ENCODE results near the gene WDR44. TPM values are rescaled to one million over a fixed set of nuclear protein-coding genes. Genes with fewer than 3 reads are reported as not detected.

Gene WDR44
- polyA plus RNA-seq, 3 donors: 2.8 to 5.6 (median 5.5) TPM

DNA sequence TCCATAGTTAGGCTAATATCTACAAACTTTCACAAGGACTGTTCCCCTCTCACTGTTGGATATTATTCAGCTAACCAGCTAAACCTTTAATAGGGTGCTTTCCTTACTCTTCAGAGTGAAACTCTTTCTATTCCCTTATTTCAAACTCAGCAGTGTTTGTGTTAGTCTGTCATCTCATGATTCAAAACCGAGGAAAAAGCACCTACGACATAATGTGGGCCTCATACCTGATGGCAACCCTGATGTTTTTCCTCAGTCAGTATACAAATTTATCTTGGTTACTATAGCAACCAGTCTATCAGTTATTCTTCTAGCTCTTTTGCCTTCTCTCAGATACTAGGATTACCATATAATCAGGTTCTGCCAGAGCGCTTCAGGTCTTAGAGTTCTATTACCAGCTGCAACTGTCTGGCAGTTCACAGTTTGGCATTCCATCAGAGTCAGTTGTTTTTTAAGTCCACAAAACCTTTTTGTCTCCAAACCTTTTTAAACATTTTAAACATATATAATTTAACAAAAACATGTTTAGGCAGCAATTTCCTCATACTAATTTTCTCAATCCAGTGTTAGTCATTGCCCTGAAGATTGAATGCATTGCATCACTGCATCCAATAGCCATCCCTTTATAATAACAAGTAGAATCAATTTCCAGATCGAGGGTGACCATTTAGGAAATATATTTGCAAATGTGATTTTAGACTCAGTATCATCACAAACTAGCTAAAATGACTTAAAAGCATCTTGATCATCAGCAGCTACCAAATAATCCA, 7.4 kb downstream of the WDR44 start:
- no peak overlapping the region for H3K27ac ChIP-seq (ENCODE audit: low read depth, low read length)
- 40 to 80% (median 70%) methylated on average over 4 of the region's 4 CpGs for WGBS, 3 donors

- H3K27ac ChIP-seq (ENCODE audit: low read depth, low read length): no peak overlapping the region
- WGBS, 3 donors: 89 to 96% (median 90%) methylated on average over 2 of the region's 2 CpGs
These were observed 9.5 kb downstream of the WDR44 start for GRCh38 chrX:118355225-118355920.

GRCh38 chrX:118356154-118356701, 10.3 kb downstream of the WDR44 start:
- H3K27ac ChIP-seq (ENCODE audit: low read depth, low read length): no peak overlapping the region
- WGBS, 3 donors: 15 to 61% (median 57%) methylated on average over 2 of the region's 2 CpGs

DNA sequence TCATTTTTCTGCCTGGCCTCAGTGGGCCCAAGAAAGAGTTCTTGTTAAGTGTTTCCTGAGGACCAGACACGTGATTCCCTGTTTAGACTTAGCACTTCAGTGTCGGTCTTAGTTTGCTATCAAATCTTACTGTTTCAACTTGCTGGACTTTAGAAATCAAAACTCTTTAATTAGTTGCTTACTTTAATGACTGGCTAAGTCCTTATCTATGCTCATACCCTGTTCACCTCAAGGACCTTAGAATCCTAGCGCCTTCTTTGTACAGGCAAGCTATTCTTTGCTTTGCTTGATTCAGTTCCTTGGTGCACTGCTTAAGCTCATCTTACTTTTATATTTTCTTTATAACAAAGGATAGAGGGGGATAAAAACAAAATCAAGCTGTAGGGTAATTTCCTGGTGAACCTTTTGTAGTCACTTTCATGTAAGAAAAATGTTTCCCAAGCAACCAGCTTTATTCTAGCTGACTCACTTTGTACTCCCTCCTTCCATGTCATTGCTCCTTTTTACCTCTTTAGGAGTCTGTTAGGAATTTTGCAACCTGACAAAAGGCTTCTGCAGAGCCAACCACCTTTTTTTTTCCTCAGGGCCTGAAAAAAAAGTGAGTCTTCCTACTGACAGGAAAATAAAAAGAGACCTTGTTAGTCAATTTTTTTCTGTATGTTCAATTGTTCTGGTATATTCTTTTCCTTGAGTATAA, 14.7 kb downstream of the WDR44 start:
- WGBS, 3 donors: 54 to 83% (median 73%) methylated on average over 3 of the region's 3 CpGs
- H3K27ac ChIP-seq (ENCODE audit: low read depth, low read length): no peak overlapping the region

DNA sequence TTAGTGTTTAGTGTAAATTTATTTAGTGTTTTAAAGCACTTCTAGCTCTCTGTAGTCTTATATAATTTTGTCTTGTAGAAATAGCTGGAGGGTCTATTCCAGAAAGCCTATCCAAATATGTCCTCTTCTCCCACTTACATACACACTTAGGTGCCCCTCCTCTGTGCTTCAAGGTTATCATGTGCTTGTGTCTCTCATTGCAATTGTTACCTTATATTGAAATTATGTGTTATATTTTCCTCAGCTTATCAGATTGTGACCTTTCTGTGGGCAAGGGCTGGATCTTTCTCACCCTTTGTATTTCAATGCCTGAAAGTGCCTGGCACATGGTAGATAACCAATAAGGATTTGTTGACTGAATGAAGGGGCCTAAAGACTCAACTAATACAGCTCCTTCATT, 18.4 kb downstream of the WDR44 start:
- H3K27ac ChIP-seq (ENCODE audit: low read depth, low read length): no peak overlapping the region

GRCh38 chrX:118367338-118367737, 21.4 kb downstream of the WDR44 start:
- H3K27ac ChIP-seq (ENCODE audit: low read depth, low read length): no peak overlapping the region

- WGBS, 3 donors: 83 to 97% (median 92%) methylated on average over 2 to 4 of the region's 4 CpGs
- no peak overlapping the region for H3K27ac ChIP-seq (ENCODE audit: low read depth, low read length)
These were observed 22.5 kb downstream of the WDR44 start for GRCh38 chrX:118368398-118368797.

DNA sequence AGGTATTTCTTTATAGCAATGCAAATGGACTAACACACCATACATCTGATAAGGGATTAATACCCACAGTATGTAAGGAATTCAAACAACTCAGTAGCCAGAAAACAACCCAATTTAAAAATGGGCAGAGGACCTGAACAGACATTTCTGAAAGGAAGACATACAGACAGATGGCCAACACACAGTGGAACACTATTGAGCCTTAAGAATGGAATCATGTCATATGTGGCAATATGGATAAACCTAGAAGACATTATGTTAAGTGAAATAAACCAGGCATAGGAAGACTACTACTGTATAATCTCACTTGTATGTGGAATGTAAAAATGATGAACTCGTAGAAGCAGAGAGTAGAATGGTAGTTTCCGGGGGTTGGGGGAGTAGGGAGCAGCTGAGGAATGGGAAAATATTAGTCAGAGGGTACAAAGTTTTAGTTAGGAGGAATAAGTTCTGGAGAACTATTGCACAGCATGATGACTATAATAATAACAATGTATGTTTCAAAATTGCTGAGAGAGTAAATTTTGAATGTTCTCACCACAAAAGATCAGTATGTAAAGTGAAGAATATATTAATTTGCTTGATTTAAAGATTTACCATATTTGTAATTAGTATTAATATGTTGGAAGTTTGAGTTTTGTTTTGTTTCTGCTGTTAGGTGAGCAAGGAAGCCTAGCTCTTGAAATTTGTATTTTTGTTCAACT, 25.2 kb downstream of the WDR44 start:
- 83 to 98% (median 95%) methylated on average over 2 of the region's 2 CpGs for WGBS, 3 donors
- no peak overlapping the region for H3K27ac ChIP-seq (ENCODE audit: low read depth, low read length)

GRCh38 chrX:118373538-118373937, 27.6 kb downstream of the WDR44 start:
- 48 to 82% (median 71%) methylated on average over 2 of the region's 2 CpGs for WGBS, 3 donors
- no peak overlapping the region for H3K27ac ChIP-seq (ENCODE audit: low read depth, low read length)

DNA sequence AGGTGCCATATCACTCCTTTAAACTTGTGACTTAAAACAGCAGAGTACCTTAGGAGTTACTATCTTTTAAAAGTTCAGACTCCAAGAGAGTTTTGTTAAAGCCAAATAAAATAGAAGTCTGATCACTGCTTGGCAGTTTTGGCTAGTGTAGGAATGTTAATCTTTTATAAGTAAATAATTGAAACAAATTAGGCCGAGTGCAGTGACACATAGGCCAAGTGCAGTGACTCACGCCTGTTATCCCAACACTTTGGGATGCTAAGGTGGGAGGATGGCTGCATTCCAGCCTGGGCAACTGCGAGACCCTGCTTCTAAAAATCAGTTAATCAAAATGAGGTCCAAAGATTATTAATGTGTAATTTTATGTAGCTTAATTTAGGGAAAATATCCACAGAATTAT, 37.2 kb downstream of the WDR44 start:
- H3K27ac ChIP-seq (ENCODE audit: low read depth, low read length): no peak overlapping the region
- 31 to 70% (median 60%) methylated on average over 3 of the region's 3 CpGs for WGBS, 3 donors

- 74 to 89% (median 86%) methylated on average over 4 of the region's 4 CpGs for WGBS, 3 donors
- no peak overlapping the region for H3K27ac ChIP-seq (ENCODE audit: low read depth, low read length)
These were observed 46.8 kb downstream of the WDR44 start for GRCh38 chrX:118392716-118393115.

- 81 to 97% (median 86%) methylated on average over 1 of the region's 1 CpG for WGBS, 3 donors
These were observed 50.2 kb downstream of the WDR44 start for GRCh38 chrX:118396113-118396512.

DNA sequence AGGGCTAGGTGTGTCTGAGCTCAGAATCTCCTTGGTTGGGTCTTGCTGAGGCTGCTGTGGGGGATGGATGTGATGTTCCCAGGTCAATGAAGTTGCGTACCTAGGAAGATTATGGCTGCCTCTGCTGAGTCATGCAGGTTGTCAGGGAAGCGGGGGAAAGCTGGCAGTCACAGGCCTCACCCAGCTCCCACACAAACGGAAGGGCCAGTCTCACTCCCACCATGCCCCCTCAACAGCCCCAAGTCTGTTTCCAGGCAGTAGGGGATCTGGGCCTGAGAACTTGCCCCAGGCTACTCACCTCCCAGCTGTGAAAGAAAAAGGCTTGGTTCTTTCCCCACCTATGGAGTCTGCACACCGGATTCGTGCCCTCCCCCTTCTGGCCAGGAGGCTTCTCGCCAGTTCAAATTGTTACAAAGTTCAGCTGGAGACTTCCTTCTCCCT, 72.9 kb downstream of the WDR44 start:
- H3K27ac ChIP-seq (ENCODE audit: low read depth, low read length): no peak overlapping the region
- 63 to 100% (median 82%) methylated on average over 4 to 6 of the region's 6 CpGs for WGBS, 3 donors

More at GRCh38 chrX:118396113-118396512, 50.2 kb downstream of the WDR44 start:
- no peak overlapping the region for H3K27ac ChIP-seq (ENCODE audit: low read depth, low read length)

- WGBS, 3 donors: 17 to 46% (median 28%) methylated on average over 4 to 5 of the region's 5 CpGs
- no peak overlapping the region for H3K27ac ChIP-seq (ENCODE audit: low read depth, low read length)
These were observed 74.6 kb downstream of the WDR44 start for GRCh38 chrX:118420462-118420861.

DNA sequence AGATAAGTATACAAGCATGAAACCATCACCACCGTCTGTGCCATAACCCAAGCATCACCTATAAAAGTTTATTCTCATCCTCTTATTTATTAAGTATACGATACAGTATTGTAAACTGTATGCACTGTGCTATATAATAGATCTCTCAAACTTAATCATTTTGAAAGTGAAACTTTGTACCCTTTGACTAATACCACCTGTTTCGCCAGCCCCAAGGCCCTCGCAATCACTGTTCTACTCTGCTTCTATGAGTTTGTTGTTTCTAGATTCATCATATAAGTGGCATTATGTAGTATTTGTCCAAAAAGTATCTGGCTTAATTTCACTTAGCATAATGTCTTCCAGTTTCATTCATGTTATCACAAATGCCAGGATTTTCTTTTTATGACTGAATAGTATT, 77.7 kb downstream of the WDR44 start:
- no peak overlapping the region for H3K27ac ChIP-seq (ENCODE audit: low read depth, low read length)
- WGBS, 3 donors: 90 to 93% (median 91%) methylated on average over 4 of the region's 4 CpGs

DNA sequence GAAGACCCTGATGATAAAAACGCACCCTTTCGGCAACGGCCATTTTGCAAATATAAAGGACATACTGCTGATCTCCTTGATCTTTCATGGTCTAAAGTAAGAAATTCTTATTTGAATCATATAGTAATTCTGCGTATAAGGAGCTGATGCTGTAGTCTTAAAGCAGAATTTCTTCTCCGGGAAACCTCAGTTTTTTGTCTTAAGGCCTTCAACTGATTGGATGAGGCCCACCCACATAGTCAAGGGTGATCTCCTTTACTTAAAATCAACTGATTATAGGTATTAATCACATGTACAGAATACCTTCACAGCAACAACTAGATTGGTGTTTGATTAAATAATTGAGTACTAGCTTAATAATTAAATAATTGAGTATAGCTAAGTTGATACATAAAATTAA, 86.9 kb downstream of the WDR44 start:
- WGBS, 3 donors: 79 to 97% (median 94%) methylated on average over 5 of the region's 5 CpGs
- no peak overlapping the region for H3K27ac ChIP-seq (ENCODE audit: low read depth, low read length)

- WGBS, 3 donors: 41 to 76% (median 71%) methylated on average over 1 of the region's 1 CpG
- H3K27ac ChIP-seq (ENCODE audit: low read depth, low read length): no peak overlapping the region
These were observed 91.4 kb downstream of the WDR44 start for GRCh38 chrX:118437283-118437682.

- H3K27ac ChIP-seq (ENCODE audit: low read depth, low read length): no peak overlapping the region
- 67 to 94% (median 83%) methylated on average over 3 of the region's 3 CpGs for WGBS, 3 donors
These were observed 102.4 kb downstream of the WDR44 start for GRCh38 chrX:118448273-118448783.
